GM19397 (cell line): ENCODE measurements around the gene ETV6.

ENCODE experiments used
- ATAC-seq: cut with Tn5 transposase; IDR thresholded peaks from one replicate; pipeline ENCODE4 v1.9.1; 2021; ENCODE audit warnings: mild to moderate bottlenecking, moderate library complexity; ENCODE audit not compliant: unreplicated experiment

Gene ETV6

DNA sequence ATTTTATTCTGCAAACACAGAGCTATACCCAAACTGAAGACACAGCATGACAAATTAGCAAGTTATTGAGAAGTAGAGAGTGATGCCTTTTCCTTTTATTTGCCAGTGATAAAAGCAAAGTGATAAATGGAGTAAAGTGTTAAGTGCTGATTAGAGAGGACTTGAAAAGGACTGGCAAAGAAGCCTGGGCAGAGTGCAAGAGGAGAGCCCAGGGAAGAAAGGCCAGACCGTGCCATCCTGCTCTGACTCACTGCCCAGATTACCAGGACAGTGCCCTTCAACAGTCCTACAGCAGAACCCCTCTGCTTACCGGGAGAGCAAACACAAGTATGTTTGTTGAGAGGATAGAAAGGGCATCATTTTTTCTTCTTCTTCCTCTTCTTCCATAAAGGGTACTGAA, 106.5 kb downstream of the ETV6 start:
- ATAC-seq: no peak

DNA sequence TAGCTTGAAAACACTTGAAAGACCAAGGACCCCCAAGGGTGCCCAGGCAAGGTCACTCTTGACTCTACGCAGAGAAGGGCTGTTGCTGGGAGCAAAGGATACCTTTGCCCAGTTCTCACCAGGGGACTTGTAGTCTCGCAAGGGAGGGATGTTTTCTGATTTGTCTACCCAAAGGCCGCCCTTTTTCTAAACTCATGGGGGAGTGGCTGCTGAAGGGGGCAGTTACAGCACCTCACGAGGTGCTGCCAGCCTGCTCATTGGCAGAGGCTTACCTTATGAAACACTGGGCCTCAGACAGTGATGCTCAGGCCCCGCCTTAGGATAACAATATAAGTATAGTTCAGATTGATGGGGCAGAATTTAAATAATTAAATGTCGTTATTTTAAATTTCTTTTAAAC, 107.0 kb downstream of the ETV6 start:
- ATAC-seq: no peak

DNA sequence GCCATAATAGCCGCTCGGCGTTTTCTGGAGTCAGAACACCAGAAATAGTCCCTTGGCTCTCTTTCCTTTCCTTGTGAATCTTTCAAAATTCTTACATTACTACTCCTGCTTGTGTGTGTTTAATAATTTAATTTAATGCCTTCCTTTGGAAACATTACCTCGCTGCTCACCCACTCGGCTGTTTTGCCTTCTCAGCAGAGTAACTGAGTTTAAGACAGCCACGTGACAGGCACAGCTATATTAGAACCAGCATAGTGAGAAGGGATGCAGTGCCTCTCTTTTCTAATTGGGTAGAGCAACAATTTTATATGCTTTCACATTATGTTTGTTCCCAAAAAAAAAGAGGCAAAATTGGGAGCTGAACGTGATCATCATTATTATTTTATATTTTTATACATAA, 107.6 kb downstream of the ETV6 start:
- no peak for ATAC-seq

DNA sequence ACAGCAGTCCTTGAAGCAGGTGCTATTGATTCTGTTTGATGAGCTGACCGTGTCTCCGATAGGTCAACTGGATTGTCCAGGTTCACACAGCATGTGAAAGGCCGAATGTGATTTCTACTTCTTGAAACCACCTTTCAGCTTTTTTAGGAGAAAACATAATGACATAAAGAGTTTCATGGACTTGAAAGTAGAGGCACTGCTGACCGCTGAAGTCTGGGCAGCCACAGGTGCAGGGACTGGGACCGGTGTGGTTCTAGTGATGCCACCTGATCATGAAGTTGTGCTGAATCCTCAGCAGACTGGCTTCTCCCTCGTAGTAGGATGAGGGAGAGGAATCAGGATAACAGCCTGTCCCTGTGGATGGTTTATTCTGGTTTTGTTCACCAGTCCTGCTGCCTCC, 108.1 kb downstream of the ETV6 start:
- ATAC-seq: no peak

DNA sequence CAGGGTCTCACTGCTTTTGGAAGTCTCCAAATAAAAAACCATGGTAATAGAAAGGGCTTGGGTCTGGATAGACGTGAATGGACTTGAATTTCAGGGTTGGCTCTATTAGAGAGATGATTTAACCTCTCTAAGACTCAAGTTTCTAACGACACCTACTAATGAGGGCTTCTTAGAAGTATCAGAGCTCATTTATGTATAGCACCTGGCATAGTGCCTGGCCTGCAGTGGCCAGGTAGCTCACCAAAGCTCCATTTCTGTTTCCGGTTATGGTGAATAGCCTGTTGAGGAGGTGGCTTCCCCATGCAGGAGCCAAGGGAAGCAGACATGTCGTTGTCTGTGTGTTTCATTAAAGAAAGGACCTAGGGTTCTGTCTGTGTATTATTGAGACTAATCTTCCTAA, 108.6 kb downstream of the ETV6 start:
- ATAC-seq: no peak

DNA sequence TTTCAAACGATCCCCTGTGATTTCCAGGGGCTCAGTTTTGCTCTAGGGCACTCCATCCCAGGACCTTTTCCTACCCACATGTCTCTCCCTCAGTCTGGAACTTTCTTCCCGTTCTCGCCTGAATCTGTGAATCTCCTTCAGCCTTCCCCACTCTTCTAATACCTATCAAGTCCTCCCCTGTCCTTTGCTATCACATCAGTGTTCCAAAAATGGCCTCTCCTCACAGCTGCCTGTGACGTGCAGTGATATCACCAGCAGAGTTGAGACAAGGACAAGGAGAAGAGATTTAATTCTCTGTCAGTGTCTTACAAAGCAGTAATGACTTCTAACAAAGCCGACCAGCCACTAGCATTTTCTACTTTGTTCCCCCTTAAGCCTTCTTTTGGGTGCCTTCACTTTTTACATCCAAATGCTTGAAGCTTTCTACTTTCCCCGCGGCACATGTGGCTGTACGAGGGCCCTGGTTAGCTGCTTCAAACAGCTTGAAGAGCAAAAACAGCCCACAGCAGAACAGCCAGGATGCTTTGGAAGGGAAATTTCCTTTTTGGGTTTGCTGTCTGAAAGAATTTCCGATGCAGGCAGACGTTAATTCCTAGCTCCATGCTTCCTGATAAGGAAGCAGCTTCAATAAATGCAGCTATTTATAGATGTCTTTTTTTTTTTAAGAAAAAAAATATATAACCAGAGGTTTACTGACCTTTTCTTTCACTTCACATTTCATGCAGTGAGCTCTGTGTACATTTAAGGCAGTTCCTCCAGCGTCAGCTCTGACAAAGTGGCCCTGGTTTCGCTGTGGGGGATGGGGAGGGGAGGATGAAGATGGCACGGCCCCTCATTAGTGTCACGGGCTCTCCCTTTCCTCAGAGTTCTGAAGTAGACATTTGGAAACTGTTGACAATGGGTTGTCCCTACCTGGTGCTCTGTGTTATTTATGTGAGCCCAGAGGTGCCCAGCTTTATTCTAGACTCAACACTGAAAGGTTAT, 109.3 kb downstream of the ETV6 start:
- peak; percentile 40 for ATAC-seq

DNA sequence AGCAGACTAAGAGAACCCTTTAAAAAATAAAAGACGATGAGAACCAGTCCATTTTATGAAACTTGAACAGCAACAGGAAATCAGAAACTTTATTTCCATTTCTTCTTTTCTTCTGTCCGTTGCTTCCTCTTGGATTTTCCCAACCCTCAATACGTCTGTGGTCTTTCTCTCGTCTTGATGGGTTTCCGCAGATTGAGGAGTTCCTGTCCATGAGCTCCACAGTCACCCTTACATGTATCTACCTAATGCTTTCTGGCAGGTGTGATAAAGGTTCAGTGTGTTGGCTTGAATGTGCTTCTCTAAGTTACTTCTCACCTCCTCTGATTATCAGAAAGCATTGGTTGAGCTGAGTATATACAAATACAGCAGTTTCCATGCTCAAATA, 110.0 kb downstream of the ETV6 start:
- no peak for ATAC-seq

DNA sequence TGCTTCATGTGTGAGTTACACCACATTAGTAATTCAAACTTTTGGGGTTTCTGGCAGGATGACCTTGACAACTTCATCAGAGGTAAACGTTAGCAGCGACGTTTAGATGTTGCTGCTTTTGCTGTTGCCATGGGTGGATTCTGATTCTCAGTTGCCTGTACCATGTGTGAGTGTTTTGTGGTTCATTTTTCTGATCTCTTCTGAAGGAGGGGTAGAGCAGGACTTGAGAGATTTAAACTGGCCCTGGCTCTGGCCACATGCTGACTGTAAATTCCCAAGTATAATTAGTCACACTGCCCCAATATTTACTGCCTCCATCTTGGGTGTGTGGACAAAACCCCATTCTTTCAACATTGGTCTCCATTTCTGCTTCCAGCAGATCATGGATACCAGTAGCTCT, 110.4 kb downstream of the ETV6 start:
- no peak for ATAC-seq

DNA sequence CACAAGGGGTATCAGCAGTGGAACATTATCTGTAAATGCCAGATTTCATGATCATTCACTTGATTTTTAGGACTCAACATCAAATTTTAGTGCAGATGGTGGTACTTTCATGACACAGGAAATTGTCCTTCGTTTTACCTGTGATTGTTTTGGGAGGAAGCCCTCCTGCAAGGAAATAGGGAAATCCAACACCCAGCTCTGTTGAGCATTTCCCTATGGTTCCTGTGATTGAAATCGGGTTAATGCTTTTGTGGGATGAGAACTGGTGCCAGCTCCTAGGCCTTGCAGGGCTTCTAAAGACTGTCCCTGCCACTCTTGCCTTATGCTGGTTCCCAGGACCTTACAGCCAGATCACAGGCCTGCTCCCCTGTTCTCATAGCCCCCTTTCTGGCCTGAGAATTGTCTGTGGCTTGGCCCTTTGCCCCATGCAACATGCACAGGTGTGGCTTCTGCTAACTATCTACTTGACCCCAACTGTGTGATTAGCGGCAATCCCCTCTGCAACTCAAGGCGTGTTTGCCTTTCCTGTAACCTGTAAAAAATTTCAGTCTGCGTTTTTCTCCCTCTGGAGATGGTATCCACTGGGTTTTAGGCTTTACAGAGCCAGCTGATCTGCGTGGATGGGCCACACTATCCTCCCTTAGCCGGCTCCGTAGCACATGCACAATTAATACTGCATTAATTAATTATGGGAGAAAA, 112.5 kb downstream of the ETV6 start:
- ATAC-seq: peak; percentile 44

DNA sequence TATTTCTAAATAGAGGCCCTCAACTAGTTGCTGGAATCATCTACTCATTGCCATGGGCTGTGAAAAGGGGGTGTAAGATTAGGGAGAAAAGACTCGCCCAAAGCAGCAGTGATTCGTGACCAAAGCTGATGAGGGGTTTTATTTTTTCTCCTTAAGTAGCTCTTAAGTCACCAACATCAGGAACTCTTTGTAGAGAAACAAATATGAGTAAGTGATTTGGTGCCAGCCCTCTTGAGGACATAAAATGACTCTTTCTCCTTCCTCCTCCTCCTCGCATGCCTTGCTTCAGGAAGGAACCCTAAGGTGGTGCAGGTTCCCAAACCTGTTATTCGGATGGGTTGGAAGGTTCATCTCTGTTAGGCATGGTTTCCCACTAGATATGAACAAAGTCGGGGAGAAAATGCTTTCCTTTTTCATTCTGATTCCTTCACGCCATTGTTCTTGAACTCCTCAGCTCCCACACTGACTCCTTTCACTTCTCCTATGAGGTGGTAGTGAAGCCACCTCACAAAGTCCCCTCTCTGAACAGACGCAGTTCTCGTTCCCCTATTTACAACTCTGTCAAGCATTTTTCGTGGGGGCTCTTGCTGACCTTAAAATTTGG, 113.4 kb downstream of the ETV6 start:
- ATAC-seq: peak; percentile 26

DNA sequence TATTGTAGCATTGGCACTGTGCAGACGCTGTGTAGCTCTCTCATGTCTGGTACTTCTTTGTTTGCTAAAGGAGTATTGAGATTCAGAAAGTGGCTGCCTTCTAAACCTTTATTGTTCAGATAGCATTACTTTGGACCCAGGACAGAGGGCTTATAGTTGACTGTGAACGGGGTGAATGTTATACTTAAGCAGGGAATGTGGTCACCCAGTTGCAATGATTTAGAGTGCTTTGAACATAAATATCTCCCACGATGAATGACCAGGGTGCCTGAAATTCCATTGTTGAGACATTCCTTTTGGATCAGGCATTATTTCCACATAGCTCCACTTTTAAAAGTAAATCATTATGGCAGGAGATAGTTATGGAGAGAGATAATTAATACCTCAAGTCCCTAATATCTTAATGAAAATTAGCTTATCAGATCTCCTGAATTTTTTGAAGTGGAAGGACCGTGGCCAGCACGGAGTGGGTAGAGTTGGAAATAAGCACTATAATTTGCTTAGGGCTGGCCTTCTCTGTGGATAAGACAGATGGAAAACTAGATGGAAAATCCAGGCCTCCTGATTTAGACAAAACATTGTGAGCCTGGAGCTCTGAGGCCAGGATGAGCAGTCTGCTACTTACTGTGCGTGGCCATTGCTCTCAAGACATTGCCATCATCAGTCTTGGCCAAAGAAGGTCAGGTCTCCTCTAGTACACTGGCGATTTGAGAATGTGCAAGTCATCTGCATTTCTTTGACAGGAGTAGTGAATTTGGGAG, 114.5 kb downstream of the ETV6 start:
- ATAC-seq: no peak

DNA sequence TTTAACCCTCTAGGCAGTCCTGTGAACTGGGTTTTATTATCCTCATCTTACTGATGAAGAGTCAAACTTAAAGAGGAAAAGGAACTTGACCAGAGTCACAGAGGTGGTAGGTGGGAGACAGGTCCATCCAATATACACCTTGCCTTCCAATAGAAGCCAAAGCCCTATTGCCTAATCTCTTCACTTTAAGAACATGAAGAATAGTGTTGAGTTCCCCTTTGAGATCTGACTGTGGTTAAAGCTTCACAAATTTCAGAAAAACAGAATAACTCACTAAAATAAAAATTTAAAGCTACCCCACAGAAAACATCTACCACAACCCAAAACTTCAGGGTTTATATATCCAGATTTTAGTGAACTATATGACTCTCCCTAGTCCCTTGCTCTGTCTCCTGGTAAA, 115.4 kb downstream of the ETV6 start:
- ATAC-seq: no peak

DNA sequence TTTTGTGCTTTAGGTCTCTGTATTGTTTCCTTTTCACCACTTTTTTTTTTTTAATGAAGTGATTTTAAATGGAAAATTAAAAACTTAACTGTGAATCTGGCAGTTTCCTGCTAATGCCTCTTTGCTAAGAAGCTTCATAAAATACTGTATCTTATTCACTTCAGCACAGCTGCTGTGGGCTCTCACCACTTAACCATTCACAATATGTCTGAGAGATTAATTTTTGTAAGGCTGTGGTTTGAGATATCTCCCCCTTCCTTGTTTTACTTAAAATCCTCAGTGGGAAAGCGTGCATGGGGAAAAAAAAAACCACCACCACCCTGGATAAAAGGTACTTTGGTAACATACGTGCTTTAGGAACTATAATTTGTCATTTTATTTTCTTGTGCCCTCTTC, 115.9 kb downstream of the ETV6 start:
- no peak for ATAC-seq

DNA sequence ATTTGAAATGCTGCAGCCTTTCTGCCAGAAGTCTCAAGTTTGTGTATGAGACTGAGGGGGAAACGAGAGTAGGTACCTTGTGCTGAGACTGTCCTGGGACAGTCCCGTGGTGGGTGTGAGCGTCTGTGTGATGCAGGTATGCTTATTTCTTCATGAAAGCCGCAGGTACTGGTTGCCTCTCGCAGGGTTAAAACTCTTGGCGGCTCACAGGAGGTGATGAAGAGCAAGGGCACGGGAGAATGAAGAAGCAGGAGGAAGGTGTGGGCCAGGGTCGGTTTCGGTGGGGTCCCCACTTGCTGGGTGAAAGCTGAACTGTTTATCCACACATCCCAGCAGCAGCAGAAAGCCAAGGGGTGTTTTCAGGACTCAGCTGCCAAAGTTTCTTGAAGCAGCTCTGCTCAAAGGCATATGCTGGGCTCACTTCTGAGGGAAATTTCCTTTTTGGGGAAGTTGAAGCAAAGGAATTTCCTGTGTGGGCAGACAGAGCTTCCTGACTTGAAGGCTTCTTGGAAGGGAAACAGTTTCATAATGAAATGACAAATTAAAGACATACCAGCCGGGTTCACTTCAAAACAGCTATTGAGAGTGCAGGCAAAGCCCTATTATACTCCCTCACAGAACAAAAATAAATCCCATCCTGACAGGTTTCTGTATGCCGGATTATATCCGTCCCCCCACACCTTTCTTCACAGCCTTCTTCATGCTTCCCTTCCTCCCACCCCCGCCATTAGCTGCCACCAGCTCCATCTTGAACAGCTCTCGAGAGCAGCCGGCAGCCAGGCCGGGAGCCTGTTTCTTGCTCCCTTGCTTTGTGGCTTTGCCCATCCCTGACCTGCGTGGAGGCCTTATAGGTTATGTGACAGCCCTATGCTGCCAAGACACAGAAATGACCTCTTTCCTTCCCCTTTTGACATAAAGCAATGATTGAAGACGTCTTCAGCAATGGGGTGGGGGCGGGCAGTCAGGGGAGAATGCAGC, 116.6 kb downstream of the ETV6 start:
- ATAC-seq: peak; percentile 44

DNA sequence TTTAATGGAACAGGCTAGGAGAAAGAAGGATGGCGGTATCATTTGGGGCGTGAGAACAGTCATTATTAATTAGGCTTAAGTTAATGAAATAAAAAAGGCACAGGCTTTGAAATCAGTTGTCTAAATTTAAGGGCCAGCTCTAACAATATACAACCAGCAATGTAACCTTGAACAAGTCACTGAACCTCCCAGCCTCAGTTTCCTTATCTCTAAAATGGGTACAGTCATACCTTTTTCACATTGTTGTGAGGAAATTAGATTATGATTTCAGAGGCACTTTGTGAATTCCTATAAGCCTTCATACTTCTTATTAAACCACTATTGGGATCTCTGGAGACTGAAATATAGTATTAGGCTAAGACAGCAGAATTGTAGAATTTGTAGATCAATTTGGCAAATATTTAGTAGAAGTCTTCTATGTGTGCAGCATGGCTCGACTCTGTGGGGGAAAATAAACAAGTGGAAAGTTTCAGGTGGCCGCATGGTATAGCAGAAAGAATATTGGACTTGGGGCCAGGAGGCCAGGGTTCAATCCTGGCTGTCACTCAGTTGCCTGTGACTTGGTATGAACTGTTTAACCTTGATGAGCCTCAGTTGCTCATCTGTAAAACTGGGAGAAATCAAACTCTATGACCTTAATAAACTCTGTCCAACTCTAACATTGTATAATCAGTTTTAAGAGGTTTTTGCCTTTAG, 117.7 kb downstream of the ETV6 start:
- no peak for ATAC-seq

DNA sequence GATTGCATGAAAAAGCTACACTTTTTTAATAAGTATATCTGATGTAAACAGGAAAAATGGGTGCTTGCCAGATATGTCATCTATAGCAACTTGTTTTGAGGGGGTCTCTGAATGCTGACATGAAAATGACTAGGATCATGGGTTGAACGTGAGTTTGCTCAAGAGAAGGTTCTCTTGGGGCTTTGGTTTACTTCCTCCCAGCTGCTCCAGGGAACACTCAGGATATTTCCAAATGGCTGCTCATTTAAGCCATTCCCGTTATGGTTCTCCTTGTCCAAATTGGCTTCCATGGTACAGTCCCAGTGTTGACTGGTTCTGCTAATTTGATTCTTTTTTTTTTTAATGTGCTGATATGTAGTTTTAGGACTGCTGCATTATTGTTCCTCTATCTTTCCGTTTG, 118.3 kb downstream of the ETV6 start:
- ATAC-seq: no peak

DNA sequence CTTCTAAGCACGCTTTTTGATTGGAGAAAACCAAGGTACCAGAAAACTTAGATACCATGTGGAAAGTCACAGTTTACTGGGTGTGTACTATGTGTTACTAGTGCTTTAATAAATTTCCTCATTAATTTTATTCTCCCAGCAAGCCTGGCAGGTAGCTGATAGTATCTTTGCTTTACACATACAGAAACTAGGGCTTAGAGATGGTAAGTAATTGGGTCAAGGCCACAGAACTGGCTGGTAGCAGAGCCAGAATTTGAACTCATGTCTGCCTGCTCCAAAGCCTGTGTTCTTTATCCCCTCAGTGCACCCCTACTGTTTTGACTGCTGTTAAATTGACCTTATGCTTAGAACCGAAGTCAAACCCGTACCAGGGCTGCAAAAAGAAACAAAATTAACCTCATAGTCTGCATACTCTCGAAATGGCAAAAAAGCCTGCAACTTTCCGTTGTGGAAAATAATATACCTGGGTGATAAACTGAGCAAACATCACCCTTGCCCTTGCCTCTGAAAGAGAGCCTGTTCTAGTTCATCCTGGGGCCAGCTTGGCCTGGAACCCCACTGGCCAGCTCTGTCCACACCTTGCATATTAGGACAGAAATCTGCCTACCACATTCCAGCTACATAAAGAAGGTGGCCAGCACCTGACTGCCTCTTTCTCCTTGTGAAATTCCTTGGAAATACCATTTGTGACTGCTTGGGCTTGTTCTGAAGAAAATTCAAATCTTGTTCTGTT, 118.9 kb downstream of the ETV6 start:
- ATAC-seq: no peak

DNA sequence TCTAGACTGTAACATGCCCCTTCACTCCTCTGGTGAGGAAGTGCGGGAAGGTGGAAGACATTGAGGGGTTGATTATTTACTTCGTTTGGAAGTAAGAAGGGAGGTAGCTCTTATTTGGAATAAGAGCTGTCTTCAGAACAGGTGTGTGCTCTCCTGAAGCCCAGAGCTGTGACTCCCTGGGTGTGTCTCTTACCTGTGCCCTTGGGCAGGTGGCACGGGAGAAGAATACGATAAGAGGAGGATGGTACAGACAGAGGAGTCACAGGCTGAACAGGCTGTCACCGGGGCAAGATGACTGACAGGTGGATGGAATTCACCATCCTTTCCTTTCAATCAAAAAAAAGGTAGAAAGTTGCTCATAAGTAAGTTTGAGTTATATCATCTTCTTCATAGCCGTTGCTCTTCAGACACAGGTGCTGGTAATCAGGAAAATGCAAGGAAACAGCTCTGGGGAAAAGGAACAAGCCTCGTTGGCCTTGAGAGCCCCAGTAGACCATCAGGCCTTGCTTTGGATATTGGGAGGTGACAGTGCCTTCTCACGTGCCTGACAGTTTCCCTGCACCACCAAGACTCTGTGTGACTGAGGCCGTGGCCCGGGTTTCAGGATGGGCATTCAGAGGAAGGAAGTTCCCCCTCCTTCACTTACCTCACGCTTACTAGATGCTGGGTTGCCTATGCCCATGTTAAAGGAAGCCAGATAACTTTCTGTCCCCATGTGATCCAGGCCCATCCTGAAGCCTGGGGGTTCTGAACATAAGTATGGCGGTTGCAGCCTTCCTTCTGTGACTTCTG, 120.4 kb downstream of the ETV6 start:
- ATAC-seq: no peak
